Colonic mucosa (tissue), 4 donors: Measurements from ENCODE around the gene CUBN. TPM values are rescaled to one million over a fixed set of nuclear protein-coding genes. Genes with fewer than 3 reads are reported as not detected.

Experiments
- DNase-seq: peaks from one replicate; pipeline ENCODE4 v3.0.0-alpha.2; 2020
- H3K27ac ChIP-seq: fragments of 200-600 bp; one replicate; pipeline ENCODE4 v1.8.0; 2021
- H3K27me3 ChIP-seq: fragments of 200-600 bp; one replicate; pipeline ENCODE4 v1.8.0; 2021
- H3K36me3 ChIP-seq: fragments of 200-600 bp; one replicate; pipeline ENCODE4 v1.8.0; 2021
- H3K4me1 ChIP-seq: fragments of 200-600 bp; one replicate; pipeline ENCODE4 v1.8.0; 2021; ENCODE audit warnings: mild to moderate bottlenecking
- H3K4me3 ChIP-seq: fragments of 200-600 bp; one replicate; pipeline ENCODE4 v1.8.0; 2021
- H3K9ac ChIP-seq, 2 donors: one replicate each; pipeline ENCODE4 v1.7.0; 2013; ENCODE audit warnings: control low read depth in 2 of 2, low read depth in 2 of 2, low read length in 2 of 2
- H3K9me3 ChIP-seq: fragments of 200-600 bp; one replicate; pipeline ENCODE4 v1.8.0; 2021
- intact Hi-C: fragments of 100-400 bp; cut with DNase I; formaldehyde crosslinking; loops from one replicate; pipeline ENCODE4 v1.14.1; 2022
- total RNA-seq, 2 donors: library from RNA; stranded (reverse); fragmentation: NEBNext Ultra II Directional in 1 of 2; extraction: Animal tissue kit (Norgen Biotek cat#: 25700) in 1 of 2; gene quantifications; one replicate each; pipeline ENCODE4 v1.2.1, GENCODE V29; 2021
- TF ChIP-seq, protein P1 (sequence below): fragments of 200-600 bp; IDR thresholded peaks from one replicate; pipeline ENCODE4 v1.8.0; 2022; ENCODE audit warnings: antibody characterized with exemption, mild to moderate bottlenecking
- donor health status: healthy.
- donor health status: DM: no; HTN: no; CAD: no.
- donor health status: DM: no; HTN: no; CAD: no.

The CUBN gene
- total RNA-seq, 2 donors from 2014 or later = 0.25 to 0.42 TPM

DNA sequence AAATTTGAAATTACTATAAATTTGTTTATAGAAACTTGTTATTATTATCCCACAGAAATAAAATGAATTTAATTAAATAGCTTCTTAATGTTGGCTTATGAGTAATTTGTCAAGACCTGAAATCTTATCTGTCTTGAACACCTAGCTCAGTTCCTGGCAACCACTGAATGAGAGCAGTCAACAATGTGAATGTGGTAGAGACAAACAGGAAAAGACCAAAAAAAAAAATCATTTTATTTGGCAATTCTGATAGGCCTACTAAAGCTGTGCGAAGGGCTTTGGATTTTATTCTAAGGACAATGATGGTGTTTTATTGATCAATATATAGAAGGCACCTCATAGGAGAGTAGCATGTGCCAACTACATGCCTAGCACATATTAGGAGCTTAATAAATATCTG, 184.6 kb downstream of the CUBN start:
- DNase-seq = no peak
- TF ChIP-seq, protein P1, sequence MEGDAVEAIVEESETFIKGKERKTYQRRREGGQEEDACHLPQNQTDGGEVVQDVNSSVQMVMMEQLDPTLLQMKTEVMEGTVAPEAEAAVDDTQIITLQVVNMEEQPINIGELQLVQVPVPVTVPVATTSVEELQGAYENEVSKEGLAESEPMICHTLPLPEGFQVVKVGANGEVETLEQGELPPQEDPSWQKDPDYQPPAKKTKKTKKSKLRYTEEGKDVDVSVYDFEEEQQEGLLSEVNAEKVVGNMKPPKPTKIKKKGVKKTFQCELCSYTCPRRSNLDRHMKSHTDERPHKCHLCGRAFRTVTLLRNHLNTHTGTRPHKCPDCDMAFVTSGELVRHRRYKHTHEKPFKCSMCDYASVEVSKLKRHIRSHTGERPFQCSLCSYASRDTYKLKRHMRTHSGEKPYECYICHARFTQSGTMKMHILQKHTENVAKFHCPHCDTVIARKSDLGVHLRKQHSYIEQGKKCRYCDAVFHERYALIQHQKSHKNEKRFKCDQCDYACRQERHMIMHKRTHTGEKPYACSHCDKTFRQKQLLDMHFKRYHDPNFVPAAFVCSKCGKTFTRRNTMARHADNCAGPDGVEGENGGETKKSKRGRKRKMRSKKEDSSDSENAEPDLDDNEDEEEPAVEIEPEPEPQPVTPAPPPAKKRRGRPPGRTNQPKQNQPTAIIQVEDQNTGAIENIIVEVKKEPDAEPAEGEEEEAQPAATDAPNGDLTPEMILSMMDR = no peak

DNA sequence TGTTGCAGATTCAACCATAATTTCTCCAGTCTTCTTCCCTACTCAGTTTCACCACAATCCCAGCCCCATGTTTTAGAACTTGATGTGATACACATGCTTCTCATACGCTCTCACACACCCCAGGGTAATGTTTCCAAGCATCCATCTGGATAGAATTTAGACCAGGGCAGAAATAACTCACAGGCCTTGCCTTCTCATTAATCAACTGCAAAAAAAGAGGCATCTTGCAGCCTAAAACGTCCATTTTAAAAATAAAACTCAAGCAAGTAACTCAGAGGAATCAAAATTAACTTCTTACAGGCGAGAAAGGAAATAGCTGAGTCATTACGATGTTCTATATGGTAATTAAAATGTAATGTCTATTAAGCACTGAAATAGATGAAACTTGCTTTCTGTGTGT, 185.2 kb downstream of the CUBN start:
- Histone ChIP-seq H3K27ac (no peak overlapping the region), H3K4me3 (no peak overlapping the region), H3K9ac (no peak overlapping the region), H3K9me3 (no peaks in the 10 kb centered on the region), H3K36me3 (no peaks in the 10 kb centered on the region), H3K27me3 (no peaks in the 10 kb centered on the region), H3K4me1 (no peaks in the 10 kb centered on the region)
- TF ChIP-seq, protein P1 = no peak
- no peak for DNase-seq
- intact Hi-C loops = no loop called here

More for the DNA sequence above, 184.6 kb downstream of the CUBN start:
- H3K9ac ChIP-seq = no peak overlapping the region
- H3K4me3 ChIP-seq = no peak overlapping the region
- H3K36me3 ChIP-seq = no peaks in the 10 kb centered on the region
- H3K4me1 ChIP-seq = no peaks in the 10 kb centered on the region
- intact Hi-C loops = no loop called here
- H3K9me3 ChIP-seq = no peaks in the 10 kb centered on the region
- H3K27me3 ChIP-seq = no peaks in the 10 kb centered on the region
- H3K27ac ChIP-seq = no peak overlapping the region

DNA sequence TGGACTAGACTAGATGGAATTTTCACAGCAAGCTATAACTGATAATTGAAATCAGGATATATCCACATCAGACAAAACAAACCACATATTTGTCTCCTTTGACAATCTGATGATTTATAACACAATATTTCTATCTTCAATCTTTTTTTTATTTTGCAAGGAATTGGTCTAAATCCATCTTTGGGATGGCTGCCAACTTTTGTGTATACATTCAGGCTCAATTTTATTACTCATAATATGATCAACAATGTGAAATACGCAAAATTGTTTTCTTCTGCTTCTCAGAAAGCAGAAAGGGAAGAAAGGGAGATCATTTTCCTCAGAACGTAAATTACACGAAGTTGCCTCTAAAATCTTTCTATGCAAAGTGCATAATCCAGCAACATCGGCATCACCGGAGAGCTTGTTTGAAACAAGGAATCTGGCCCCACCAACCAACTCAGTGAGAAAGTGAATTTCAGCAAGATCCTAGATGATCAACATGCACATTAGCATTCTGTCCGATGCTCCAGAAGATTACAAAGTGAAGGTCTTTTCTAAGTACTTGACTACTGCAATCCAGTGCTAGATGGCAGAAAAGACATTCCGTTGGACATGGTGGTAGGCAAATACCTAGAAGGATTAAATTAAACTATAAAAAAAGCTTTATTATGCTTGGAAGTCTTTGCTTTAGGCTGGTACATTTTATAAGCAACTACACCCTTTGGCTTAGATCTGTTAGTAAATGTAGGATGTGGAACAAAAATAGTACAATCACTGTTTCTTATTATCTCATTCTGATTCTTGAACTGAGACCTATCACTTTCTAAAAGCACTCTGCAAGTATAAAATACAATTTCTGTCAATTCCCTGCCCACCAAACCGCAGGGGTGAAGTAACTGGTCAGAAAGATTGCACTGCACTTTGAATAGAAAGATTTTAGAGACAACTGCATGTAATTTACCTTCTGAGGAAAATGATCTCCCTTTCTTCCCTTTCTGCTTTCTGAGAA, 186.0 kb downstream of the CUBN start:
- Histone ChIP-seq H3K9me3 (no peaks in the 10 kb centered on the region), H3K27ac (no peak overlapping the region), H3K9ac (no peak overlapping the region), H3K27me3 (no peaks in the 10 kb centered on the region), H3K4me3 (no peak overlapping the region), H3K4me1 (no peaks in the 10 kb centered on the region), H3K36me3 (no peaks in the 10 kb centered on the region)
- TF ChIP-seq, protein P1 = no peak
- DNase-seq = no peak
- intact Hi-C loops = no loop called here

DNA sequence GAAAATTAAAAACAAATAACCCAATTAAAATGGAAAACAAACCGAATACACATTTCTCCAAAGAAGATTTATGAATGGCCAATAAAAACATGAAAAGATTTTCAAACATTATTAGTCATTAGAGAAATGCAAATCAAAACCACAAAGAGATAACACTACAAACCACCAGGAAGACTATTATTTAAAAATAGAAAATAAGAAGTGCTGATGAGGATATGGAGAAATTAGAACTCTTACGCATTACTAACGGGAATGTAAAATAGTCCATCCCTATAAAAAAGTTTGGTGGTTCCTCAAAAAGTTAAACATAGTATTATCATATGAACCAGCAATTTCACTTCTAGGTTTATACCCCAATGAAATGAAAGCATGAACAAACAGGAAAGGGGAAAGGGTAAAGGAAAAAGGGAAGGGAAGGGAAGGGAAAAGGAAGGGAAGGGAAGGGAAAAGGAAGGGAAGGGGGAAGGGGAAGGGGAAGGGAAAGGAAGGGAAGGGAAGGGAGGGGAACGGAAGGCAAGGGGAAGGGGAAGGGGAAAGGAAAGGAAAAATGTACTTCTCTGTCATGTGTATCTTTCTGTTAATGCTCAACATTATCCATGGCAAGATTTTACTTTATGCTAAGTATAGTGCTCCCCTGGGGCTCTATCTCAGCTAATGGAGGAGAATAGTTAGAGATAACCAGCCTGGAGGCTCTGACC, 187.1 kb downstream of the CUBN start:
- no peaks in the 10 kb centered on the region for H3K36me3 ChIP-seq
- TF ChIP-seq, protein P1 = no peak
- H3K27me3 ChIP-seq = no peaks in the 10 kb centered on the region
- no peak overlapping the region for H3K27ac ChIP-seq
- no peaks in the 10 kb centered on the region for H3K4me1 ChIP-seq
- H3K9me3 ChIP-seq = no peaks in the 10 kb centered on the region
- DNase-seq = no peak
- H3K9ac ChIP-seq = no peak overlapping the region
- intact Hi-C loops = no loop called here
- H3K4me3 ChIP-seq = no peak overlapping the region

DNA sequence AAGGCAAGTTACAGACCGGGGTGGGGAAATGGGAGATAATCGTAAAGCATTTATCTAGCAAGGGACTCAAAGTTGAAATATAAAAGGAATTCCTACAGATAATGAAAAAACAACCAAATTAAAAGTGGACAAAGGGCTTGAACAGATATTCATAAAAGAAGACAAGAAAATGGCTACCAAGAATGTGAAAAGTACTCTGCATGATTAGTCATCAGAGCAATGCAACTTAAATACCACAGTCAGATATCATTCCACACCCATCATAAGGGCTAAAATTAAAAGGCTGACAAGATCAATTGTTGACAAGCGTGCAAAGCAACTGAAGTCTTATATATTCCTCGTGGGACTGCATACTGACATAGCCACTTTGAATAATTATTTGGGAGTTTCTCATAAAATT, 187.7 kb downstream of the CUBN start:
- no peaks in the 10 kb centered on the region for H3K36me3 ChIP-seq
- no peak overlapping the region for H3K9ac ChIP-seq
- intact Hi-C loops = no loop called here
- no peak overlapping the region for H3K4me3 ChIP-seq
- DNase-seq = no peak
- H3K4me1 ChIP-seq = no peaks in the 10 kb centered on the region
- TF ChIP-seq, protein P1 = no peak
- H3K27me3 ChIP-seq = no peaks in the 10 kb centered on the region
- H3K9me3 ChIP-seq = no peaks in the 10 kb centered on the region
- no peak overlapping the region for H3K27ac ChIP-seq
